Erythroblast (primary cell): Measurements from ENCODE around the gene RALBP1.

ENCODE experiments used
- GATA1 ChIP-seq: IDR thresholded peaks from 2 replicates; pipeline ENCODE4 v1.6.1; 2011; ENCODE audit warnings: low read depth, mild to moderate bottlenecking, control low read depth, low read length, moderate library complexity
- POLR2A ChIP-seq: IDR thresholded peaks from 2 replicates; pipeline ENCODE4 v1.6.1; 2011; ENCODE audit warnings: mild to moderate bottlenecking, low read length

DNA sequence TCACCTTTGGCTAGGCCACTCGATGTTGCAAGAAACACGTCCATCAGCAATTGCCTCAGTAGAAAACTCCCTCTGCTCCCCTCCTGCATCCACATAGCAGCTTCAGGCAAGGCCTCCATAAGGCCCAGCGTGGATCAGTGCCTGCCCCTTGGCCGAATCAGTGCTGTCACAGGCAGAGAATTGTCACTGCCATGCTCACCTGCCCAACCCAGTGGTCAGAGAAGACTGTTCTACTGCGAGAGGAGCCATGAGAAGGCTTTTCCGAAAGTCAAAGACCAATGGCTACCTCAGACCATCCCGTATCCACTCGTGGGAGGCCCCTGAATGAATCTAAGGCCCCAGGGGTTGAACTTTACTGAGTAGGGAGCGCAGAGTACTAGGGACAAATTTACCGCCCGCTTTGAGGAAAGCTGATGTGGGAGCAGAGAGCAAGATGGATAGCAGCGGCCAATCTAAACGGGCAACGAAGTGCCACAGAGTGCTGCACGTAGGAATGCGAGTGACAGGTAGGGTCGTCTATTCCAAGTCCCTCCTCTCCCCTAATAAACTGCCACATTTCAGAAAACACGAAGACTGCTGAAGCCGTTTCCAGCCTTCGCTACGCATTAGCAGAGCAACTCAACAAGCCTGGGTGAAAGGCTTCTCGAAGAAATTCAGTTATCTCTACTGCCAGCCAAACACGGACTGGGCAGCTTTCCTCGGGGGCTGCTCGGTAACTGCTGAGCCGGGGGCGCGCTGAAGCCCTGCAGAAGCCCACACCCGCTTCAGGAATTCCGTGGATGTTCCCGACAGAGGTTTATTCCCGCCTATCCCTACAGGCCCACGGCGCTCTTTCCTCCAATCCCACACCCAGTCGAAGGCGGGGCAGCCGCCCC is 968 bp upstream of the RALBP1 start:
- no peak for TF ChIP-seq POLR2A
- TF ChIP-seq GATA1, result no peak
